HepG2 (cell line): ENCODE data around the gene CABLES2. TPM values are rescaled to one million over a fixed set of nuclear protein-coding genes. Genes with fewer than 3 reads are reported as not detected.

Experiments
- ARID3A ChIP-seq: IDR thresholded peaks from 2 replicates; pipeline ENCODE4 v1.6.1; 2012; ENCODE audit warnings: low read depth, low read length, improper control_type of control experiment
- DDIT3 ChIP-seq: sonication (generic); formaldehyde crosslinking; IDR thresholded peaks from 2 replicates; pipeline ENCODE4 v1.4.0; 2020; ENCODE audit warnings: mild to moderate bottlenecking, missing genetic modification reagents
- EED ChIP-seq: sonication (generic); formaldehyde crosslinking; IDR thresholded peaks from 2 replicates; pipeline ENCODE4 v1.5.0; 2020; ENCODE audit warnings: mild to moderate bottlenecking, missing genetic modification reagents
- FOXJ3 ChIP-seq: sonication (generic); formaldehyde crosslinking; IDR thresholded peaks from 2 replicates; pipeline ENCODE4 v1.4.0; 2020; ENCODE audit warnings: missing genetic modification reagents, mild to moderate bottlenecking, borderline replicate concordance
- GMEB1 ChIP-seq: sonication (generic); formaldehyde crosslinking; IDR thresholded peaks from 2 replicates; pipeline ENCODE4 v1.5.1; 2020; ENCODE audit warnings: missing genetic modification reagents, mild to moderate bottlenecking, borderline replicate concordance
- HNRNPUL1 ChIP-seq: fragments of 200-400 bp; formaldehyde crosslinking; IDR thresholded peaks from 2 replicates; pipeline ENCODE4 v1.6.1; 2017; ENCODE audit warnings: low read depth, mild to moderate bottlenecking, low read length, moderate library complexity
- KAT7 ChIP-seq: IDR thresholded peaks from 2 replicates; pipeline ENCODE4 v1.6.1; 2018; ENCODE audit warnings: borderline replicate concordance, missing compliant biosample characterization
- KDM5A ChIP-seq: fragments of 200-600 bp; sonication (generic); IDR thresholded peaks from 2 replicates; pipeline ENCODE4 v1.7.0; 2018; ENCODE audit warnings: antibody characterized with exemption, mild to moderate bottlenecking, low read length, borderline replicate concordance
- KLF9 ChIP-seq: IDR thresholded peaks from 2 replicates; pipeline ENCODE4 v1.6.1; 2016; ENCODE audit warnings: low read depth
- LCORL ChIP-seq, 2 experiments: fragments of 450-650 bp in 1 of 2; sonication (generic) in 1 of 2; formaldehyde crosslinking in 1 of 2; IDR thresholded peaks; 2 replicates each; pipeline versions ENCODE4 v1.5.0 to v1.6.1; 2017 to 2020; ENCODE audit warnings: antibody characterized with exemption in 1 of 2, missing genetic modification reagents in 1 of 2
- MIXL1 ChIP-seq: IDR thresholded peaks from 2 replicates; pipeline ENCODE4 v1.6.1; 2016
- PLRG1 ChIP-seq: fragments of 450-650 bp; conservative IDR thresholded peaks from 2 replicates; pipeline ENCODE4 v1.6.1; 2016
- SMARCE1 ChIP-seq: fragments of 450-650 bp; IDR thresholded peaks from 2 replicates; pipeline ENCODE4 v1.6.1; 2017; ENCODE audit warnings: borderline replicate concordance
- TFDP1 ChIP-seq: IDR thresholded peaks from 2 replicates; pipeline ENCODE4 v1.6.1; 2016; ENCODE audit warnings: missing compliant biosample characterization, missing genetic modification reagents, borderline replicate concordance
- ZMAT3 ChIP-seq: sonication (generic); formaldehyde crosslinking; conservative IDR thresholded peaks from 2 replicates; pipeline ENCODE4 v1.7.0; 2021; ENCODE audit warnings: missing genetic modification reagents
- ZNF17 ChIP-seq: sonication (generic); formaldehyde crosslinking; IDR thresholded peaks from 2 replicates; pipeline ENCODE4 v1.5.0; 2020; ENCODE audit warnings: mild to moderate bottlenecking, missing genetic modification reagents
- polyA plus RNA-seq, 8 experiments: library from polyadenylated mRNA; depleted of rRNA in 3 of 8; stranded (reverse) in 7 of 8; unstranded in 1 of 8; fragments of >200 nt; fragmentation: Illumina TruSeq in 4 of 8; extraction: Trizol in 4 of 8; gene quantifications; 2 replicates each; pipeline versions ENCODE4 v1.2.1 to v1.2.3, GENCODE V29; 2011 to 2016; ENCODE audit warnings: low read depth in 4 of 8, missing spikeins in 1 of 8, mixed read lengths in 1 of 8; ENCODE audit not compliant: insufficient read depth in 1 of 8
- total RNA-seq, 5 experiments: library from RNA; depleted of rRNA; stranded (reverse); fragments of >200 nt; fragmentation: Illumina TruSeq; extraction: Trizol; gene quantifications; 2 replicates each; pipeline ENCODE4 v1.2.3, GENCODE V29; 2016; ENCODE audit warnings: low read depth in 1 of 5
- TF ChIP-seq, protein P1 (sequence below): sonication (generic); formaldehyde crosslinking; IDR thresholded peaks from 2 replicates; pipeline ENCODE4 v1.4.0; 2020; ENCODE audit warnings: missing genetic modification reagents, borderline replicate concordance
- TF ChIP-seq, protein P2 (sequence below): IDR thresholded peaks from 2 replicates; pipeline ENCODE4 v1.6.1; 2018; ENCODE audit warnings: missing genetic modification reagents

CABLES2 gene
- total and polyA plus RNA-seq, 2 of the 13 experiments (the other 11 are each of a cell fraction or from before 2014, with no cell fraction given), result 5.2 to 9.7 TPM

DNA sequence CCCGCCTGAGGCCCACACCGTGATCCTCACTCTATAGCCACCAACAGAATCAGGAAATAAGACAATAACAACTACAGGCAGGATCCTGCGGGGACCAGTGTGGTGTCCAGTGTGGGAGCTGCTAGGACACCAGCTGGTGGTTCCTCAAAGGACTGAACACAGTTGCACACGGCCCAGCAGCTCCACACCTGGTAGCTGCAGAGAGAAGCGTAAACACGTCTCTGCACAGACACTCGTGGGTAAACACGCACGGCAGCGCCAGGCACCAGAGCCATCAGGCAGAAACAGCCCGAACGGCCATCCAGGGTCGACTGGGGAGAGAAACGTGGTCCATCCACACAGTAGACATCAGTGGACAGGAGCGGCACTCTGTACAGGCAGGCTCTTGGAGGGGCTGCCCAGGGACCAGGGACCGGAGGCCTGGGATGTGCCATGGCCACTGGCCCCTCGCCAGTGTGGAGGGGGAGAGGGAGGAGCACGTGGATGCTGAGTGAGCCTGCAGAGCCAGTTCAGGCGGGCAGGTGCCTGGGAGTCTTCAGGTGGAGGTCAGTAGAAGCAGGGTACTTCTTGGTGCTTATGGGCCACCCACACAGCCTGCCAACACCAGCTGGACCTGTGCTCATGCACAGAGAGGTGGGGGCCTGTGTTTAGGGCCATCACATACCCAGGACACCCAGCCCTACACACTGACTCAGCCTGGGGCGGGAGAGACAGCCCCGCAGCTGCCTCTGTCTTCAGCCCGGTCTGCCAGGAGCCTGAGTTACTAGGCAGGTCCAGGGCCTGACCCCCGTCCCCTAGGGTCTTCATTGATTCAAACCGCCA, 32.5 kb downstream of the CABLES2 start (continued):
- TF ChIP-seq HNRNPUL1 (no peak), GMEB1 (no peak), MIXL1 (CRISPR knock-in tag) (no peak), KDM5A (no peak), EED (peak; percentile 83; the same call in 1 of the 2 replicates), LCORL (IDR thresholded peaks at IDR 0.05) (no peak), LCORL (CRISPR knock-in tag; IDR thresholded peaks at IDR 0.05) (no peak), KAT7 (CRISPR knock-in tag) (no peak), ZMAT3 (CRISPR knock-in tag) (no peak), DDIT3 (CRISPR knock-in tag) (no peak), FOXJ3 (CRISPR knock-in tag) (no peak), PLRG1 (no peak), TFDP1 (CRISPR knock-in tag) (peak; percentile 56; the same call in 1 of the 2 replicates), SMARCE1 (no peak), ZNF17 (no peak), KLF9 (CRISPR knock-in tag) (no peak), ARID3A (no peak)
- TF ChIP-seq, protein P1, sequence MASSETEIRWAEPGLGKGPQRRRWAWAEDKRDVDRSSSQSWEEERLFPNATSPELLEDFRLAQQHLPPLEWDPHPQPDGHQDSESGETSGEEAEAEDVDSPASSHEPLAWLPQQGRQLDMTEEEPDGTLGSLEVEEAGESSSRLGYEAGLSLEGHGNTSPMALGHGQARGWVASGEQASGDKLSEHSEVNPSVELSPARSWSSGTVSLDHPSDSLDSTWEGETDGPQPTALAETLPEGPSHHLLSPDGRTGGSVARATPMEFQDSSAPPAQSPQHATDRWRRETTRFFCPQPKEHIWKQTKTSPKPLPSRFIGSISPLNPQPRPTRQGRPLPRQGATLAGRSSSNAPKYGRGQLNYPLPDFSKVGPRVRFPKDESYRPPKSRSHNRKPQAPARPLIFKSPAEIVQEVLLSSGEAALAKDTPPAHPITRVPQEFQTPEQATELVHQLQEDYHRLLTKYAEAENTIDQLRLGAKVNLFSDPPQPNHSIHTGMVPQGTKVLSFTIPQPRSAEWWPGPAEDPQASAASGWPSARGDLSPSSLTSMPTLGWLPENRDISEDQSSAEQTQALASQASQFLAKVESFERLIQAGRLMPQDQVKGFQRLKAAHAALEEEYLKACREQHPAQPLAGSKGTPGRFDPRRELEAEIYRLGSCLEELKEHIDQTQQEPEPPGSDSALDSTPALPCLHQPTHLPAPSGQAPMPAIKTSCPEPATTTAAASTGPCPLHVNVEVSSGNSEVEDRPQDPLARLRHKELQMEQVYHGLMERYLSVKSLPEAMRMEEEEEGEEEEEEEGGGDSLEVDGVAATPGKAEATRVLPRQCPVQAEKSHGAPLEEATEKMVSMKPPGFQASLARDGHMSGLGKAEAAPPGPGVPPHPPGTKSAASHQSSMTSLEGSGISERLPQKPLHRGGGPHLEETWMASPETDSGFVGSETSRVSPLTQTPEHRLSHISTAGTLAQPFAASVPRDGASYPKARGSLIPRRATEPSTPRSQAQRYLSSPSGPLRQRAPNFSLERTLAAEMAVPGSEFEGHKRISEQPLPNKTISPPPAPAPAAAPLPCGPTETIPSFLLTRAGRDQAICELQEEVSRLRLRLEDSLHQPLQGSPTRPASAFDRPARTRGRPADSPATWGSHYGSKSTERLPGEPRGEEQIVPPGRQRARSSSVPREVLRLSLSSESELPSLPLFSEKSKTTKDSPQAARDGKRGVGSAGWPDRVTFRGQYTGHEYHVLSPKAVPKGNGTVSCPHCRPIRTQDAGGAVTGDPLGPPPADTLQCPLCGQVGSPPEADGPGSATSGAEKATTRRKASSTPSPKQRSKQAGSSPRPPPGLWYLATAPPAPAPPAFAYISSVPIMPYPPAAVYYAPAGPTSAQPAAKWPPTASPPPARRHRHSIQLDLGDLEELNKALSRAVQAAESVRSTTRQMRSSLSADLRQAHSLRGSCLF (CRISPR knock-in tag), result no peak
- TF ChIP-seq, protein P2, sequence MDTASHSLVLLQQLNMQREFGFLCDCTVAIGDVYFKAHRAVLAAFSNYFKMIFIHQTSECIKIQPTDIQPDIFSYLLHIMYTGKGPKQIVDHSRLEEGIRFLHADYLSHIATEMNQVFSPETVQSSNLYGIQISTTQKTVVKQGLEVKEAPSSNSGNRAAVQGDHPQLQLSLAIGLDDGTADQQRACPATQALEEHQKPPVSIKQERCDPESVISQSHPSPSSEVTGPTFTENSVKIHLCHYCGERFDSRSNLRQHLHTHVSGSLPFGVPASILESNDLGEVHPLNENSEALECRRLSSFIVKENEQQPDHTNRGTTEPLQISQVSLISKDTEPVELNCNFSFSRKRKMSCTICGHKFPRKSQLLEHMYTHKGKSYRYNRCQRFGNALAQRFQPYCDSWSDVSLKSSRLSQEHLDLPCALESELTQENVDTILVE (CRISPR knock-in tag), result 0 out of 2 replicates have a peak, but pooled peaks have one; percentile 26
